Measurements from ENCODE around the gene NTRK1. TPM values are rescaled to one million over a fixed set of nuclear protein-coding genes. Genes with fewer than 3 reads are reported as not detected.

NTRK1 gene
- total RNA-seq, 1 donor from 2014 or later: 3.3 TPM

Other genes starting within 250 kb of the NTRK1 start
- 0.43 TPM for gene HAPLN2, start 241.4 kb upstream of the NTRK1 start, total RNA-seq
- gene BCAN, start 218.7 kb upstream of the NTRK1 start, total RNA-seq: 0.52 TPM
- 26.1 TPM for gene NES, start 183.5 kb upstream of the NTRK1 start, total RNA-seq
- 3.5 TPM for gene CRABP2, start 155.3 kb upstream of the NTRK1 start, total RNA-seq
- gene METTL25B, start 132.4 kb upstream of the NTRK1 start, total RNA-seq: 48.0 TPM
- gene ISG20L2, start 132.1 kb upstream of the NTRK1 start, total RNA-seq: 24.1 TPM
- 63.7 TPM for gene MRPL24, start 119.8 kb upstream of the NTRK1 start, total RNA-seq
- gene HDGF, start 109.2 kb upstream of the NTRK1 start, total RNA-seq: 170 TPM
- 57.8 TPM for gene PRCC, start 93.3 kb upstream of the NTRK1 start, total RNA-seq
- 5.4 TPM for gene SH2D2A, start 44.0 kb upstream of the NTRK1 start, total RNA-seq
- gene INSRR, start 1.7 kb upstream of the NTRK1 start, total RNA-seq: 0.58 TPM
- 9.9 TPM for gene PEAR1, start 32.9 kb downstream of the NTRK1 start, total RNA-seq
- gene LRRC71, start 59.8 kb downstream of the NTRK1 start, total RNA-seq: 0.23 TPM
- 40.5 TPM for gene ARHGEF11, start 184.9 kb downstream of the NTRK1 start, total RNA-seq
- gene ETV3L, start 238.9 kb downstream of the NTRK1 start, total RNA-seq: not detected

Measured in mucosa of gallbladder (tissue), 1 donor.